NCI-H526 (cell line): ENCODE measurements around the gene WNT7B.

Experiments used
- DNase-seq, 2 experiments: peaks; one replicate each; lab custom pipeline; 2025; lab: John Stamatoyannopoulos, UW

Gene WNT7B

DNA sequence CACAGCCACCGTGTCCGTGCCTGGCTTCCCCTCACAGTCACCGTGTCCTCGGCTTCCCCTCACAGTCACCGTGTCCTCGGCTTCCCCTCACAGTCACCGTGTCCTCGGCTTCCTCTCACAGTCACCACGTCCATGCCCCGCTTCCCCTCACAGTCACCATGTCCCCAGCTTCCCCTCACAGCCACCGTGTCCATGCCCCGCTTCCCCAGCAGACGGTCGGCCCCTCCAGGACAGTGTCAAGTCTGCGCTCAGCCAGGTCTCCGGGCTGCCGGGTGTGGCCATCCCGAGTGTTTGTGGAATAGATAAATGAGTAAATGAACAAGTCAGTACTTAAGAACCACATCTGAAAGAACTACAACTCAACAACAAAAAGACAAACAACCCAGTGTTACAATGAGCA is 23.8 kb downstream of the WNT7B start:
- no peak for DNase-seq

DNA sequence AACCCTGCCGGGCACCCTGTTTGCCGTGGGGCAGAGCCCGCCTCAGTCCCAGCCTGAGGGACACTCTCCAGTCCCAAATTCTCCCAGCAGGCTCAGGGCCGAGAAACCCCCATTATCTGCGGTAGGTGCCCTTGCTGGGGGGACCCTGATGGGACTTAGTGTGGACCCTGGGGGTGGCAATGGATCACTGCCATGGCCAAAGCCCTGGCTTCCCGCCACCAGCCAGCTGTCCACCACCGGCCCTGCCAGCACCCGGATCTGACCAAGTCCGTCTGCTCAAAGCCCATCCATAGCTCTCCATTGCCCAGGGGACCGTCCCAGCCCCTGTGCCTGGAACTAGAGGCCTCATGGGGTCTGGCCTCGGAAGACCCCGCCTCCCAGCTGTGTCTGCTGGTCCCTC is 24.4 kb downstream of the WNT7B start:
- no peak for DNase-seq

DNA sequence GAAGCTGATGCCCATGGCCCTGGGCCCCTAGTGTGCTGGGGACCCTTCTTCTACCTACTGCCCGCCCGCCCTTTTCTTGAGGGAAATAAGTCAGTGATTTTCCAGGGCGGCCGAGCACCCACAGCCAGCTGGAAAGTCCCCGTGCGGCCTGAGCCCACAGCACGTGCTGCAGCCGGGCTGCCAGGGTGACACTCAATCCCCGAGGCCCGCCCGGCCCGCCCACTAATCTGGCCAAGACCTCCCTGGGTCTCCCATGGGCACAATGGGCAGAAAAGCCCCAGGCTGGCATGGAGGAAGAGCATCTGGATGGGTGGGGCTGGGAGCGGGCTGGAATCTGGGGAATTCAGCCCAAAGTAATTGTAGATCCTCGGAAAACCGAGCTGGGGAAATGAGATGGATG is 24.8 kb downstream of the WNT7B start:
- DNase-seq: no peak

DNA sequence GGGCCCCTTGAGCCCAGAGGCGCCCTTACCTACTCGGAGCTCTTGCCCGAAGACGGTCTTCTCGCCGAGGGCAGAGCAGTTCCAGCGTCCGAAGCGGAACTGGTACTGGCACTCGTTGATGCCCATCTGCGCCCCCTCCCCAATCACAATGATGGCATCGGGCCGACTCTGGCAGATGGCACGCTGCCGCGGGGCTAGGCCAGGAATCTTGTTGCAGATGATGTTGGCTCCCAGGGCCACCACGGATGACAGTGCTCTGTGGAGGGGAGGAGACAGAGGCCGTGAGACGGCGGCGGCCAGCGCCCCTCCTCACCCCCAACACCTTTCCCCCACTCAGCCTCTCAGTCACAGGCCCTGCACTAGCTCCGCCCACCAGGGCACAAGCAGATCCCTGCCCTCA is 27.1 kb downstream of the WNT7B start:
- no peak for DNase-seq

DNA sequence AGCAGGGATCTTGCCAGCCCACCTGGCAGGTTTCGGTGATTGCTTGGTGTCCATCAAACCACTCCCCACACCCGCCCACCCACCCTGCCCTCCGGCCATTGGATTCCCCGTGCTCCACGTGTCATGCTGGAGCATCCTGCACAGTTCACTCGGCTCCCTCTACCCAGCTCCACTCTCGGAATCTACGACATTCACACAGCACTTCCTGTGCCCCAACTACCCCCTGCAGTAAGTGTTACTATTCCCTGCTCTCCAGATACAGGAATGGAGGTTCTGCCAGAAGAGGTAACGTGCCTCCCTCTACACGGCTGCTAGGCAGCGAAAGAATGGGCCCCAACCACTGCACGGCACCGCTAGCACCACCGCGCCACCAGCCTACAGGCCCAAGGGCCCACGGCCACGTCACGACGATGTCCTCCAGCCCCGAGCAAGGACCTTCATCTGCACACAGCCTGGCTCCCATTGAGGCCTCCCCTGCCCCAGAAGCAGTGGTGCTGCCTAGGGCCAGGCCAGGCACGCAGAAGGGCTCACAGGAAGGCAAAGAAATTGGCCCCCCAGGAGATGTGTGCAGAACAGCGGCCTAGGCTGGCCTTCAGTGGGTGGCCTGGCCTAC is 27.6 kb downstream of the WNT7B start:
- no peak for DNase-seq

DNA sequence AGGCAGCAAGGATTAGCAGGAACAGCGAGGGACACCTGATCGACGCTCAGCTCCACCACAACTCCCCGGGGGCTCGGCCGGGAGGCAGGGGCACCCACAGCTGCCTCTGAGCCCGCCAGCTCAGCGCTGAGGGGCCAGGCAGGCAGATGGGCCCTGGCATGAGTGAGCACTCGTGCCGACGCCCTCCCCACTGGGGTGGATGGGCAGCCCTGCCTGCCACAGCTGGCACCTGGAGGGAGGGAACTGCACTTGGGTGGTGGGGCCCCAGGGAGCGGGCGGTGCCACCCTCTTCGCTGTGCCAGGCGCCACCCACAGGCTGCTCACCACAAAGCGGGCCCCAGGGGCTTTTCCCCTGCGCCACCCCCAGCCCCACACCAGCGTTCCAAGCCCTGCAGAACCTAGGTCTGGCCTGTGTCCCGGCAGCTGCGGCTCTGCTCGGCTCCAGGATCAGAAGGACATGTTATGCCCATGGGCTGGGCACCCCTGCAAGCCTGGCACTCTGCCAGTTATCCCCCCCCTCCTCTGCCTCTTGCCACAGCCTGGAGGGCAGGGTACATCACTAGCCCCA is 28.8 kb downstream of the WNT7B start:
- DNase-seq: peak in 1 of 2 experiments; percentile 60

DNA sequence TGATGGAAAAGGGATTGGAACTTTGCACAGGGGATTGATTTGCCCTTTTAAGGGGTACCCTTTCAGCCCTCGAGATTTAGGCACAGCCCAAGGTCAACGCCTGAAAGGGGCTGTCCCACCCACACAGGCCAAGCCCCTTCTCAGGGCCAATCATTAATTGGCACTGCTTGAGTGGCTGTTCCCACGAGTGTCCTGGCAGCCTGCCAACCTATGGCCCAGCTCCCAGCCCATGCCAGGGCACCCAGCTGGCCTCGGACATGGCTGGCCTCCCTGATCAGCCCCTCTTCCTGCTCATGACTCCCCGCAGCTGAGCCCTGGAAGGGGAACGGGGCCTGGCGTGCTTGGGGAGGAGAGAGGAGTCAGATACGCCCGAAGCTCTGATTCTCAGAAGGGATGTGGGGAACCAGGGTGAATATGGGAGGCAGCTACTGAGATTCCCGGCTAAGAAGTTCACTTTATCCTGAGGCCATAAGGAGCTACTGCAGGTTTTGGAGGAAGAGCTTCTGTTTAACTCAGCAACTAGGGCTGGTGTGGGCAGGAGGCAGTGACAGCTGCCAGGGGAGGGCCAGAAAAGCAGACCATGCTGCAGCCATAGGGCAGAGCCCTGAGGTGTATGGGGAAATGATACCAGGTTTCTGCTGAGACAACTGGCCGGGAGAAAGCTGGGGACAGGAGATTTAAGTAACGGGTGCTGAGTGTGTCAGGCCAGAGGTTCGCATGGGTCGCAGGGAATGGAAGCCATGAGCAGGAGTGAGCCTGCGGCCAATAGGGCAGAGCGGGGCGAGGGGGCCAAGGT is 30.0 kb downstream of the WNT7B start:
- DNase-seq: no peak

DNA sequence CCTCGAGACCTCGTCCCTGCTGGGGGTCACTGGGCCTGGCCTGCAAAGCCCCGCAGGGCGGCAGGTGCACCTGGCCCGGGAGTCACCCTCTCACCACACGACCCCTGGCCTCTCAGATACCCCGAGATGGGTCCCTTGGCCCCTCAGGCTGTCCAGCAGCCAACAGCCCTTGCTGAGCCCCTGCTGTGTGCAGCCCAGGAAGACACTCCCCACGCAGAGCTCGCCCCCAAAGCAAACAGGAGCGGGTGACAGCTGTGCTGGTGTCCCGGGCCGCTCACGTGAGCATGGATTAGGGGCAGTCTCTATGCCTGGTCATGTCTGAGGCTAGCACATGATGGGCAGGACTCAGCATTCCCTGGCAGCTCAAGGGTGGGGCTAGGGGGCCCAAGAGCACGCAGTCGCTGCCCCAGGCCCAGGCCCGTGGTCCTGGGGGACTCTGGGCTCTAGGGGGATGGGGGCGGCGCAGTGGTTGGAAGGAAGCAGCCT is 31.3 kb downstream of the WNT7B start:
- DNase-seq: no peak

DNA sequence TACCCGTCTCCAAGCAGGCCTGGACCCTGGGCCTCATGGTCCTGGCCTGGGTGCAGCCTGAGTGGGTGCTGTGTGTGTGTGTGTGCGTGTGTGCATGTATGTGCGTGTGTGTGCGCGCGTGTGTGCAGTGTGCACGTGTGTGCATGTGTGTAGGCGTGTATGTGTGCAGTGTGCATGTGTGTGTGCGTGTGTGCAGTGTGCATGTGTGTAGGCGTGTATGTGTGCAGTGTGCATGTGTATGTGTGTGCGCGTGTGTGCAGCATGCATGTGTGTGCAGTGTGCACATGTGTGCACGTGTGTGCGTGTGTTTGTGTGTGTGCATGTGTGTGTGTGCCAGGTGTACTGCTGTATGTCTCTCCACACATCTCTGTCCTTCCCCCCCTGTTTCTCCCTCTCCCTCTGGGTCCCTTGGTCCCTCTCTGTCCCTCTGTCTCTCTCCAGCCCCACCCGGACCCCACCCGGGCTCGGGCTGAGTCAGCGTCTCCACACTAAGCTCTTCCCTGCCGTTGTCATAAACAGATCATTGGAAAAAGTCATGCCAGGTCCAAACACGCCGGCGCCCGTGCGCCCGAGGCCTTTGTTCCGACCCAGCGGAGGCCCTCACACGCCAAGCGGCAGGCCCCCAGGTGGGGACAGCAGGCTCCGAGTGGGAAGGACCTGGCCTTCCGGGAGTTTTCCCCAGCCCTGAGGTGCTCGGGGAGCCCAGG is 34.0 kb downstream of the WNT7B start:
- DNase-seq: no peak

DNA sequence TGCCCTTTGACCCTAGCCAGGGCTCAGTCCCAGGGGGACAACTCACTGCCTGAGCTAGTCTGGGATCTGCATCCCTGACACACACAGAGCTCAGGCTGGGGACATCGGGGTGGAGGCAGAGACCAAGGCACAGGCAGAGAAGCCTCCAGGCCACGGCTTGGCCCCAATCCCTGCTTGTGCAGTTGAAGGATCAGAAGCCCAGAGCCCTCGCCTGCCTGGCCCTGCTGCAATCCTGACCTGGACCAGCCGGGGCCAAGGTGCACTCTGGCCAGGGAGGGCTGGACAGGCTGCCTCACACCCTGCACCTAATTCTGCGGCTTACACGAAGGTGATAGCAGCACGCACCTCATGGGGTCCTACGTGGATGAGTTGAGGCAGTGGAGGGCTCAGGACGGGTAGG is 34.6 kb downstream of the WNT7B start:
- no peak for DNase-seq

DNA sequence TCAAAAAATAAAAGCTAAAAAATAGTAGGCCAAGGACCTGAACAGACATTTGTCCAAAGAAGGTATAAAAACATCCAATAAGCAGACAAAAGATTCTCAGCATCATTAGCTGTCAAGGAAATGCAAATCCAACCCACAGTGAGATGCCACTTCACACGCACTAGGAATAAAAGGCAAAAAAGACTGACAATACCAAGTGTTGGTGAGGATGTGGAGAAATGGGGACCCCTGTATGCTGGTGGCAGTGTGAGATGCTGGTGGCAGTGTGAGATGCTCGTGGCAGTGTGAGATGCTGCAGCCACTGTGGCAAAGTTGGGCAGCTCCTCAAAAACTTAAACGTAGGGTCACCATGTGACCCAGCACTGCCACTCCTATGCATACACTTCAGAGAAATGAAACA is 38.0 kb downstream of the WNT7B start:
- DNase-seq: no peak

DNA sequence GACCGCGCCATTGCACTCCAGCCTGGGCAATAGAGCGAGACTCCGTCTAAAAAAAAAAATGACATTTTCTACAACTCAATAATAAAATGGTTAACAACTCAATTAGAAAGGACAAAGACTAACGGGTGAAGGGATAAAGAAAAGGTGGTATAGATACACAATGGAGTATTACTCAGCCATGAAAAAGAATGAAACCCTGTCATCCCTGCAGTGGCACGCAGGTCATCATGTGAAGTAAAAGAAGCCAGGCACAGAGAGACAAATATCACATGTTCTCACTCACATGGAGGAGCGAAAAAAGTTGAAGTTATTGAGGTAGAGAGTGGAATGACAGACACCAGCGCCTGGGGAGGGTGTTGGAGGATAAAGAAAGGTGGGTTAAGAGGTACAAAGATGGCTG is 39.0 kb downstream of the WNT7B start:
- DNase-seq: no peak

DNA sequence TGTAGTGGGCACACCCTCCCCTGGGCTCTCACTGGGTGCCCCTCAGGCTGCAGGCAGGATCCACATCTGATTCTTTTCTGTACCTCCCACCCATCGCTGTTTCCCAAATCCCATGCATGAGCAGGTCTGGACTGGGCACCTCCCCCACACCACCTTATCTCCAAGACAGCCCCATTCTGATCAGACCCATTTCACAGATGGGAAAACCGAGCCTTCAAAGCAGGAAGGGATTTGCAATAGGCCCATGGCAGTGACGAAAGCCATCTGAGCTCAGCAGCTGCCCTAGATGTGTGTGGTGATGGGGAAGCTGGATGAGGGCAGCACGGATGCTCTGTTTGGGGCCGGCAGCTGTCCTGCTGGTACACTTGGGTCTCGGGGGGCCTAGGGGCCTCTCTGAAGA is 41.4 kb downstream of the WNT7B start:
- no peak for DNase-seq

DNA sequence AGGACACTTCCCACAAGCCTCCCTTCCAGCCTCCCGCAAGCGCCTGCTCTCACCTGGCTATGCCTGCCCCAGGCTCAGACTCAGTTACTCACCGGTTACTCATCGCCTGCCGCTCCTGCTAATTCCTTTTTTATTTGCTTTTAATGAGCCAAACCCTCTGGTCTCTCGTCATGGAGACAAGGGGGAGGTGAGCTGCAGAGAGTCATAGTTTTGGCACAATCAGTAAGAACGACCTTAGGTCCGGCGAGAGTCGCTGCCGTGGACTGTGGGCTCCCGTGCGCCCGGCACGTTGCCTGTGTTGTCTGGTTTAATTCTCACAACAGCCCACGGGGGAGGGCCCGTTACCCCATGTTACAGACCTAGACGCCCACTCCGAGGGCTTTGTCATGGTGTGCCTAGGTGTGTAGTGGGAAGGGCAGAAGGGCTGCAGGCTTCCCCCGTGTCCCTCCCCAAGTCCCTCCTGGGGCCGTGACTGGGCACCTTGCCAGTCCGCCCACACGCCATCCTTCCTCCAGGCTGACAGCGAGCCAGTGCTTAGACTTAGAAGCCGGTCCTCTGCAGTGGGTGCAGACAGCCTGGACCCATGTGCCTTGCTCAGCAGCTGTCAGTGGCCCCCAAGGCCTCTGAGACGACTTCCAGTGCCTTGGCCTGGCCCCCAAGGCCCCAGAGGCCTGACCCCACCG is 42.2 kb downstream of the WNT7B start:
- no peak for DNase-seq

DNA sequence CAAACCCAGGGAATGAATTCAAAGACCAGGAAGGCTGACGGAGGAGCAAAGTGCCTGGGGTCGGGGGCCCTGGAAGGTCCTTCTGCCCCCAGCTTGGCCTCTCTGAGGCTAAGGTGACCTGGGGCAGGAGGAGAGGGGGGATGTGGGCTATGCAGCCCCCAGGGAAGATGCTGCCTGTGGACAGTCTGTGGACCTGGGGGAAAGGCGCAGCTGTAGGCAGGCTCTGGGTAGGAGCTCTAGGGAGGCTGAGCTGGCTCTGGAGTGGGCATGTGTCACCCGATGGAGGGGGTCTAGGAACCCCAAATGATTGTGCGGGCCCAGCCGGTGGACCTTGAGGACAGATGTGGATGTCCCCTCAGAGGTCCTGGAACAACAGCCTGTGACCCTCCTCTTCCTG is 42.8 kb downstream of the WNT7B start:
- no peak for DNase-seq

DNA sequence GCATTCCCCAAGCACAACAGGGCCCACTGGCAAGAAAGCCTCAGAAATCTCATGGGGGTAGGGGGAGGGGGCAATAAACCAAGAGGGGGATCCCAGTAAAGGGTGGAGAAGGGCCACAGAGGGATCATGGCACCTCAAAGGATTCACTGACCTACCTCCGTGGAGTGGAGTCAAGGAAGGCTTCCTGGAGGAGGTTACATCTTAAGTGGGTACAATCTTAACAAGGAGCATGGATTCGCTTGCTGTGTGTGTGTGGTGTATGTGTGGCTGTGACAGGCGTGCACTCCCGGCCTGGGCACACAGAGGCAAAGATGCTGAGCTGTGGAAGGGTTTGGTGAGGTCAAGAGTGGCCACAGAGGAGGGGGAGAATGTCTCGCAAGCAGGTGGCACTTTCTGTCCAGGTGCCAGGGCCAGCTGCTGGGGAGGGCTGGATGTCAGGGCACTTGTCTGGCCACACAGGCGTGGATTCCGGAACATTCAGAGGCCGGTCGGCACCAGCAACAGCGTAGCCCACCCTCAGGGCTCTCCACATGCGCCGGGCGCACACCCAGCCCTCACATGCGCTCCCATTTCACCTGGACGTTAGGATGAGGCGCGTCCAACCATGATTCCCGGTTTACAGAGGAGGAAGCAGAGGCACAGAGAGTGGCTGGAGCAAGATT is 43.3 kb downstream of the WNT7B start:
- DNase-seq: no peak

DNA sequence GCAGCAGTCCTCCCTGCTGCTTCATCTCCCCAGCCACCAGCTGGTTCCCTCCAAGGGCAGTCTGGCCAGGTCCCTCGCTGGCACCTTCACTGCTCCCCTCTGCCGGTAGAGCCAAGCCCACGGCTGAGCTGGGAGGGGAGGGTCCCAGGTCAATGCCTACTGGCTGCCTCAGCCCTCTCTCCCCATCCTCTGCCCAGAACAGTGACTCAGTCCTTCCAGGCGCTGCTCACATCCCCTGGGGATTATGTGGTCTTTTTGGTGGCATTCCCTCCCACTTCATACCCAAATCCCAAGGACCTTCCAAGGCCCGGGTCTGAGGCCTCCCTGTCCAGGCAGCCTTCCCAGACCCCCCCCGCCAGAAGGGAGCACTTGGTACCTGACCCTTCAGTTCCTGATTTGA is 44.9 kb downstream of the WNT7B start:
- DNase-seq: no peak

DNA sequence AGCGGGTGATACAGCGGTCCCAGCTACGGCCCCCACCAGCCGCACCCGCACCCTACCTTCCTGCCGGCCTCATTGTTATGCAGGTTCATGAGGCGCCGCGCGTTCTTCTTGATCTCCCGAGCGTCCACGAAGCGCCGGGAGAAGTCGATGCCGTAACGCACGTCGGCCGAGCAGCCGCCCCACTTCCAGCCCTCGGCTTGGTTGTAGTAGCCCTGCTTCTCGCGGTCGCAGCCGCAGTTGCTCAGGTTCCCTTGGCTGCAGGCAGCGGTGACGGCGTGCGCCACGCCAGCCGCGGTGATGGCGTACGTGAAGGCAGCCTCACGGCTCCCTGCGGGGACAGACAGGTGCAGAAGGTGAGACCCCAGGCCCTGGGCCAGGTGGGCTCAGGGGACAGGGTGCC is 45.9 kb downstream of the WNT7B start:
- no peak for DNase-seq

DNA sequence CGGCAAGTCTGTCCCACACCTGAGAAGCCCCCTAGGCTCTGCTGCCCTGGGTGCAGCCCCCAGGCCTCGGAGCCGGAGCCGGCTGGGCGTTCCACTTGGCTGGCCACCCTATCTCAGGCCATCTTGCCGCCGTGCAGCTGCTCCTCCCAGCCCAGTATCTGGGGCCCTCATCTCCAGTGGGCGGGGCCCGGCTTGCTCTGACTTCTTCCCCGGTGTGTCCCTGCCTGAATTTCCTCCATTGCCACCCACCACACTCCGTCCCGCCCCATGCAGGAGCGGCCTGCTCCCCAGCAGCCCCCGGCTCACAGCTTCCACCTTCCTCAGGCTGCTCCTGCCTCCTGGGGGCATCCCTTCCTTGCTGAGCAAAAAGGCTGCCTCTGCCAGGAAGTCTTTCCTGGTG is 46.6 kb downstream of the WNT7B start:
- peak in 1 of 2 experiments; percentile 49 for DNase-seq

DNA sequence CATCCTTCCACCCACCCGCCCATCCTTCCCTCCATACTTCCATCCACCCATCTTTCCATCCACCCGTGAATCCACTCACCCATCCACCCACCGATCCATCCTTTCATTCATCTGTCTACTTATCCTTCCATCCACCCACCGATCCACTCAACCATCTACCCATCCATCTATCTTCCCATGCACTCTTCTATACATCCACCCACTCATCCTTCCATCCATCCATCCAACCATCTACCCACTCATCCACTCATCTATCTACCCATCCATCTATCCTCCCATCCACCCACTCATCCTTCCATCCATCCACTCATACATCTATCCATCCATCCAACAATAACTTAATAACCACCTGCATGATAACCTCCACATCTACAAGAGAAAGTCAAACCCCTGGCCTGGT is 47.3 kb downstream of the WNT7B start:
- DNase-seq: no peak

DNA sequence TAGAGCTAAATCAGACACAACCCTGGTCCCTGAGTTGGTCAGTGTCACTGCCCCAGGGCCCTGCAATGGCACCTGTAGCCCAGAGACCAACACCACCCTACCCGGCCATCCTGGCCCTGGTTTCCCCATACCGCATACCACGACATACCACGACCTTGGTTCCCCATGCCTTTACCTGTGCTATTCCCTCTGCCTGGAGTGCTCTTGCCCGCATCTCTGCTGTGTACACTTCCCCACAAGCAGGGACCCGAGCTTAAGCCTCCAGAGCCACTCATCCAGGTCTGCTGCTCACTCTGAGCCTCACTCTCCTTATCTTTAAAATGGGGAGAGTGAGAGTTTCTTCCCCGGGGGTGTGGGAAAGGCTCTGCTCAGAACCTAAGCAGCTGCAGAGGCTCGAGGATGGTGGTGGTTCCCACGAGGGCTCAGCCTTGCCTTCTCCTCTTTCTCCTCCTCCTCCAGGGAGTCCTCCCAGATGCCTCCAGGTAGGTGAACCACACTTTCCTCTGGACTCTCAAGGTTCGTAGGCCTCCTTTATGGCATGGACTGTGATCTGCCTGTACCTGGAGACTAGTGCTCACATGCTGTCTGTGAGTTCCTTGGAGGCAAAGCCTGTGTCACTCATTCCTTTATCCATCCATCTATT is 48.1 kb downstream of the WNT7B start:
- no peak for DNase-seq
